Progenitor cell of endocrine pancreas (in vitro differentiated cells): Measurements from ENCODE around the gene RAB6A. TPM values are rescaled to one million over a fixed set of nuclear protein-coding genes. Genes with fewer than 3 reads are reported as not detected.

ENCODE experiments used
- DNase-seq: peaks from one replicate; pipeline ENCODE4 v3.0.0; 2021; ENCODE audit warnings: low spot score; ENCODE audit not compliant: unreplicated experiment
- H3K27ac Mint-ChIP-seq: 2 replicates; pipeline ENCODE4 v1.8.0; 2021; ENCODE audit warnings: mild to moderate bottlenecking, moderate library complexity, mixed read lengths
- H3K27me3 Mint-ChIP-seq: 2 replicates; pipeline ENCODE4 v1.8.0; 2021; ENCODE audit warnings: mixed read lengths
- H3K36me3 Mint-ChIP-seq: 2 replicates; pipeline ENCODE4 v1.8.0; 2022; ENCODE audit warnings: mixed read lengths; ENCODE audit not compliant: insufficient read depth
- H3K4me1 Mint-ChIP-seq: 2 replicates; pipeline ENCODE4 v1.8.0; 2021; ENCODE audit warnings: low read depth, mixed read lengths
- H3K4me3 Mint-ChIP-seq: 2 replicates; pipeline ENCODE4 v1.8.0; 2021; ENCODE audit warnings: low read depth, mild to moderate bottlenecking, moderate library complexity, mixed read lengths
- H3K9me3 Mint-ChIP-seq: 2 replicates; pipeline ENCODE4 v1.8.0; 2021; ENCODE audit warnings: low read depth, mixed read lengths
- long read RNA-seq: library from polyadenylated mRNA; unstranded; transcript quantifications from one replicate; pipeline ENCODE4 v2.0.0, GENCODE V29; 2020
- total RNA-seq: library from RNA; stranded (reverse); gene quantifications from 2 replicates; pipeline ENCODE4 v1.2.1, GENCODE V29; 2021
- TF ChIP-seq, protein P1 (sequence below): fragments of 200-600 bp; sonication (generic); IDR thresholded peaks from one replicate; pipeline ENCODE4 v1.5.0; 2021; ENCODE audit warnings: antibody characterized with exemption, mild to moderate bottlenecking; ENCODE audit not compliant: unreplicated experiment

RAB6A gene
- 81.0 and 88.6 TPM in 2 replicates for total RNA-seq
- long read RNA-seq, transcript RAB6A-201 (8 exons, 3,389 nt): major isoform, 73 of 180 reads
- long read RNA-seq, transcript RAB6A-202 (8 exons, 3,085 nt): minor isoform, 68 of 180 reads
- long read RNA-seq, partial matches to known transcripts: 29 of 180 reads
- long read RNA-seq, other reads (novel, unspliced or antisense): 5 of 180 reads

DNA sequence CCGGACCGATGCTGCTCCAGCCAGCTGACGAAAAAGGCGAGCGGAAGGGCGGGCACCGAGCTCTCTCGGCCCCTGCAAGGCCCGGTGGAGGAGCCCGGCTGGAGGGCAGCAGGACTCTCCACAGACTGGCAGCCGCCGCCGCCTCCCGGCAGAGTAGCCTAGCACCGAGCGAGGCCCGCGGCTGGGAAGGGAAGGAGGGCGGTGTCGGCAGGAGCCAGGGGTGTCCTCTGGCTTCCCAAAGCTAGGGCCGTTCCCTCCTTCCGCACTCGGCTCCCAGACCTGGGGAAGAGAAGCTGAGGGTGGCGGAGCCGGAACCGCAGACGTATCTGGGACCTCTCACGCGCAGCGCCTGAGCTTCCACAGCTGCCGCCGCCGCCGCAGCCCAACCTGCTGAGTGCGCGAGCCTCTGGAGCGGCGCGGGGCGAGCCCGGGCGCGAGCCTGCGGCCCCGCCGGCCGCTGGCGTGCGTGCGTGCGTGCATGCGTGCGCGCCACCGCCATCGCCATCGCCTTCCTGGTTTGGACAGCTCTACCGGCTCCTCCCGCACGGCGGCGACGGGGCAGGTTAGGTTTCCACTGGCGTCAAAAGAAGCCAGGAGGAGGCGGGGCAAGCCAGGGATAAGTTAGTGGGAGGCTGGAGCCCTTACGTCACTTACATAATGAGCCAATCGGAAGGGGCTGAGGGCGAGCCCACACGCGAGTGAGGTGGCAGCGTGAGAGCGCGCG, at the start of gene RAB6A:
Gene RAB6A, minus strand, starts transcription at position 396 of the 724 bp plus-strand sequence. CDS start 439 bp downstream, outside the sequence.
- Mint-ChIP-seq H3K4me3 (peak within 1 kb of the TSS; percentile 95), H3K9me3 (no peaks in the 10 kb centered on the region)
- DNase-seq: peak; percentile 99

DNA sequence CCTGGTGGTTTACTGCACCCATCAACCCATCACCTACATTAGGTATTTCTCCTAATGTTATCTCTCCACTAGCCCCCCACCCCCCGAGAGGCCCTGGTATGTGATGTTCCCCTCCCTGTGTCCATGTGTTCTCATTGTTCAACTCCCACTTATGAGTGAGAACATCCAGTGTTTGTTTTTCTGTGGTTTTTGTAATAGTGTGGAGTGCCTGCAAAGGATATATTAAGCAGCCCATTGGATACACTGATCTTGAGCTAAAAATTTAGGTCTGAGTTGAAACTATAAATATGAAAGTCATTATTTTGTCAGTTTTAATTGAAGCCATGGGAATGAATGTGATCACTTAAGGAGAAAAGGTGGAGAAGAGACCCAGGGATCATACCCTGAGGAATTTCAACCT, 49.8 kb upstream of the RAB6A start:
- TF ChIP-seq, protein P1, sequence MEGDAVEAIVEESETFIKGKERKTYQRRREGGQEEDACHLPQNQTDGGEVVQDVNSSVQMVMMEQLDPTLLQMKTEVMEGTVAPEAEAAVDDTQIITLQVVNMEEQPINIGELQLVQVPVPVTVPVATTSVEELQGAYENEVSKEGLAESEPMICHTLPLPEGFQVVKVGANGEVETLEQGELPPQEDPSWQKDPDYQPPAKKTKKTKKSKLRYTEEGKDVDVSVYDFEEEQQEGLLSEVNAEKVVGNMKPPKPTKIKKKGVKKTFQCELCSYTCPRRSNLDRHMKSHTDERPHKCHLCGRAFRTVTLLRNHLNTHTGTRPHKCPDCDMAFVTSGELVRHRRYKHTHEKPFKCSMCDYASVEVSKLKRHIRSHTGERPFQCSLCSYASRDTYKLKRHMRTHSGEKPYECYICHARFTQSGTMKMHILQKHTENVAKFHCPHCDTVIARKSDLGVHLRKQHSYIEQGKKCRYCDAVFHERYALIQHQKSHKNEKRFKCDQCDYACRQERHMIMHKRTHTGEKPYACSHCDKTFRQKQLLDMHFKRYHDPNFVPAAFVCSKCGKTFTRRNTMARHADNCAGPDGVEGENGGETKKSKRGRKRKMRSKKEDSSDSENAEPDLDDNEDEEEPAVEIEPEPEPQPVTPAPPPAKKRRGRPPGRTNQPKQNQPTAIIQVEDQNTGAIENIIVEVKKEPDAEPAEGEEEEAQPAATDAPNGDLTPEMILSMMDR: no peak
- no peaks in the 10 kb centered on the region for H3K9me3 Mint-ChIP-seq
- no peak overlapping the region for H3K4me3 Mint-ChIP-seq
- H3K36me3 Mint-ChIP-seq: peaks cover 14% of the 10 kb centered on the region
- H3K4me1 Mint-ChIP-seq: no peaks in the 10 kb centered on the region
- no peak for DNase-seq
- H3K27me3 Mint-ChIP-seq: no peaks in the 10 kb centered on the region
- peak overlapping the region; percentile 86 for H3K27ac Mint-ChIP-seq

More for the DNA sequence above, at the start of gene RAB6A:
- Mint-ChIP-seq H3K36me3 (no peaks in the 10 kb centered on the region), H3K4me1 (peaks cover 22% of the 10 kb centered on the region), H3K27me3 (no peaks in the 10 kb centered on the region), H3K27ac (peak within 1 kb of the TSS; percentile 96)
- TF ChIP-seq, protein P1: no peak

DNA sequence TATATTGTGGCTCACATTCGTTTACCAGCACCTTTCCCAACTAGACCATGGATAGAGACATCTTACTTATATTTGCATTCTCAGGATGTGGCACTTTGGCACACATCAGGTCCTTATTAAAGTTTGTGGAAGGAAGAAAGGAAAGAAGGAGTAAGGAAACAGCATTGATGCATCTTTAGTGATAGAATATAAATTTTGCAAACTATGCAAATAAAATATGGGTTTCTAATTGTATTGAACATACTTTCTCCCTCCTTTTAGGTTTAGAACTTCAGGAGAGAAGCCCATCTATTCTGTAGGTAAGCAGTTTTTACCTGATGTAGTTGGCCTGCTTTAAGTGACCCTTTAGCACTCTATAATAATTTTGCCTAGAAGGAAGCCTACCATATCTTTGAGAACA, 47.2 kb upstream of the RAB6A start:
- DNase-seq: no peak
- Mint-ChIP-seq H3K9me3 (no peaks in the 10 kb centered on the region), H3K36me3 (peaks cover 14% of the 10 kb centered on the region)

DNA sequence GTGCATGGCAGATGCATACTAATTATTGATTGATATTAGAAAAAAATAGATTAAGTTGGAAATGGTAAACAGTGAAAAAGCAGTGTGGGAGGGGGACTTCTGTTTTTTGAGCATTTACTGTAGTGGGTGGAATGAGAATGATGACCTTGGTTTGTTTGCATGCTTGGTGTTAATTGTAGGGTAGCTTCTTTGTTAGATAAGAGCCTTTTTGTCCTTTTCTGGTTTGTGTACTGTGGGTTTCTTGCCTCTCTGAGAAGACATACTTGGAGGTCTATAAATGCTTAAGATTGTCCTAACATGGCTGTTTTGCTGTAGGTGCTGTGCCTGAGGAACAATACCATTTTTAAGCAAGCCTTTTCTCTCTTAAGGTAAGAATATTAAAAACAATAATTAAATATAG, 43.8 kb upstream of the RAB6A start:
- Mint-ChIP-seq H3K27ac (no peak overlapping the region), H3K9me3 (no peaks in the 10 kb centered on the region), H3K4me1 (peaks cover 2% of the 10 kb centered on the region), H3K36me3 (peaks cover 12% of the 10 kb centered on the region), H3K27me3 (no peaks in the 10 kb centered on the region), H3K4me3 (no peak overlapping the region)
- DNase-seq: no peak
- TF ChIP-seq, protein P1: no peak

More for the DNA sequence above, 47.2 kb upstream of the RAB6A start:
- TF ChIP-seq, protein P1: no peak
- no peak overlapping the region for H3K27ac Mint-ChIP-seq
- H3K4me3 Mint-ChIP-seq: no peak overlapping the region
- H3K4me1 Mint-ChIP-seq: peaks cover 2% of the 10 kb centered on the region
- no peaks in the 10 kb centered on the region for H3K27me3 Mint-ChIP-seq

DNA sequence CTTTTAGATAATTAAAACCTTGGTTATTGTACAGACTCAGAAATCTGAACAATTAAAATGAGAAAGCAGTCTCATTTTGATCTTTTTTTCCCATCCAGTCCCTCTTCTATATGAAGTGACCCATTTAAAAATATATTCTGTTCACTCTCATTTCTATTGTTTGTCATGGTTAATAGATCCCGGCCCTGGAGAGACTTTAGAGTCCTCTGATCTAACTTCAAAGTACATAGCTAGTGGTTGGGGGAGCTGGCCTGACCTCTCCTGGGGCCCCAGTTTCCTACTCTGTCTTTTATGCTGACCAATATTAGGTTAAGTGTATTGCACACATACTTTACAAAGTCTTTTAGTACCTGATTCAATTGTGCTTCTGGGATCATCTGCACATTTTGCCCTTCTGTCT, 40.3 kb upstream of the RAB6A start:
- Mint-ChIP-seq H3K27ac (no peak overlapping the region), H3K4me3 (no peak overlapping the region), H3K36me3 (peaks cover 3% of the 10 kb centered on the region), H3K27me3 (no peaks in the 10 kb centered on the region), H3K4me1 (peaks cover 2% of the 10 kb centered on the region), H3K9me3 (no peaks in the 10 kb centered on the region)
- no peak for DNase-seq
- TF ChIP-seq, protein P1: no peak
